HG03135 (cell line): ENCODE results near the gene RMI2.

ENCODE experiments used
- ATAC-seq: cut with Tn5 transposase; IDR thresholded peaks from one replicate; pipeline ENCODE4 v1.9.1; 2021; ENCODE audit warnings: mild to moderate bottlenecking, moderate library complexity; ENCODE audit not compliant: unreplicated experiment

Gene RMI2

GRCh38 chr16:11309895-11310633 is 35.2 kb upstream of the RMI2 start:
- ATAC-seq, result peak; percentile 51

GRCh38 chr16:11310634-11310977 is 34.7 kb upstream of the RMI2 start:
- ATAC-seq, result no peak

- peak; percentile 42 for ATAC-seq
These were observed 34.2 kb upstream of the RMI2 start for GRCh38 chr16:11310997-11311561.

DNA sequence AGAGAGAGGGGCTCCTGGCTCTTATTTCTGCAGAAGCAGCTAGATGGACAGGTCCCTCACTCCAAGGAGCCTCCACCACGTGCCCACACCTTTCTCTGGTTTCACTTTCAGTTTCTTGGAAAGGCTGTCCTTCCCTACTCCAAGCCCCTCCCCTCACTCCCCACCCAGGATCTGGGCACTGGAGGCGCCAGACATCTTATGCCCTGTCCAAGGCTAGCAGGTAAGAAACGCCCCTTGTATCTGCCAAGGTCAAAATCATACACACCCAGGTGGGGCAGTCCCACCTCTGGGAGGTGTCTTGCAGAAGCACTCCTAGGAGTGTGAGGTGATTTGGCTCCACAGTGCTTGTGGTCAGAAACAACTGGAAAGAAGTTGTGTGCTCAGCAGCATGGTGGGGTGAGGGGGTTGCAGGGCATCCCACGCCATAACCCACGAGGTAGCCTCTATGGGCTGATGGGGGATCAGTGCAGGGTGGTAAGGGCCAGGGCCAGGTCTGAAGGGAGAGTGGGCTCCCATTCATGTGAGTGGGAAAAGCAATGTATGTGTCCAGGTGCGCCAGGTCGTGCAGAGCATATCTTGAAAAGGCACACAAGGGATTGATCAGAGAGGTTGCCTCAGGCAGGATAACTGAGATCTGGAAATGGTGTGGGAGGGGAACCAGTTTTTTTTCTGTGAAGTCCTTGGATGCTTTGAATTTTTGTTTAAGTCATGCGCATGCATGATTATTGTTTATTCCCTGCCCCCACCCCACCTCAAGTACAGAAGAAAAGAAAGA is 32.4 kb upstream of the RMI2 start:
- no peak for ATAC-seq

- ATAC-seq, result no peak
These were observed 31.6 kb upstream of the RMI2 start for GRCh38 chr16:11313493-11314308.

GRCh38 chr16:11314309-11314894 is 30.9 kb upstream of the RMI2 start:
- no peak for ATAC-seq

- no peak for ATAC-seq
These were observed 29.7 kb upstream of the RMI2 start for GRCh38 chr16:11315510-11315909.

DNA sequence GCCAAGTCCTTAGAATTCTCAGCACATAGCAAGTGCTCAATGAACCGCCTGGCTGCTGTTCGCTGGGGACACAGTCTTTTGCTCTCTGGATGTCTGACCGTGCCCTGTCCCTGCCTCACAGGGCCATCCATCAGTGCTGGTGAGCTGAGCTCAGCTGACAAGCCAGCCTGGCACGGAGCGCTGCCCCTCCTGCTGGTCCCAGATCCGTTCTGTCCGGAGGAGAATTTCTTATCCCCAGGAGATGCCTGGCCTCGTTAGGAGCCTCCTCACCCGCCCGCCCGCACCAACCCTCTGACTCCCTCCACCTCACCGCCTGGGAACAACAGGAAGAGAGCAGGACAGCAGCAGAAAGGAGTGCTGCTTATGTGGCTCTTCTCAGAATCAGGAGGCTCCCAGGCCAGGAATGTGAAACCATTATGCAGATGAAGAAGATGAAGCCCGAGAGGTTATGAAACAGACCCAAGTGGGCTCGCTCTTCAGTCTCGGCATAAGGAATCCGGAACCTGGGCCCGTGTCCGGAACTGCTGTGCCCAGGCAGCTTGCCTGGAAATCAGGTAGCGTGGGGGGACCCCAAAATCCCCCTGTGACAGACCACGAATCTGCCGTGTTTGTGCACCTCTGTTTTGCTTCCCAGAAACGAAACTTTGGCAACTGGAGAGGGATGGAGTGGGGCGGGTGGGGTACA is 28.8 kb upstream of the RMI2 start:
- no peak for ATAC-seq

DNA sequence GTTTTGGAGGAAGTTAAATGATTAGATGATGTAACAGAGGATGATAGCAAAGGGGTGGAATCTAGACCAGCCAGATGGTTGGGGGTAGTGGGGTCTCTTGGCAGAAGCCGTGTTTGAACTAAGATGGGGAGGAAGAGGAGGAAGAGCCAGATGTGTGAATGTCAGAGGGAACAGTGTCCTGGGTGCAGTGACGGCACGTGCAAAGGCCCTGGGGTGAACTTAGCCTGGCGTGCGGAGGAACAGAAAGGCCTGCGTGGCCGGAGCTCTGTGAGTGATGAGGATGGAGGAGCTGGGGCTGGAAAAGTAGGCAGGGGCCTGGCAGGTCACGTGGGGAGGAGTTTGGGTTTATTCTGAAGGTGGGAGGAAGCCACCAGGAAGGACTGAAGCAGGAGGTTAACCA is 26.4 kb upstream of the RMI2 start:
- ATAC-seq, result no peak

- ATAC-seq, result no peak
These were observed 25.6 kb upstream of the RMI2 start for GRCh38 chr16:11319529-11320146.

- ATAC-seq, result no peak
These were observed 25.1 kb upstream of the RMI2 start for GRCh38 chr16:11320170-11320569.

DNA sequence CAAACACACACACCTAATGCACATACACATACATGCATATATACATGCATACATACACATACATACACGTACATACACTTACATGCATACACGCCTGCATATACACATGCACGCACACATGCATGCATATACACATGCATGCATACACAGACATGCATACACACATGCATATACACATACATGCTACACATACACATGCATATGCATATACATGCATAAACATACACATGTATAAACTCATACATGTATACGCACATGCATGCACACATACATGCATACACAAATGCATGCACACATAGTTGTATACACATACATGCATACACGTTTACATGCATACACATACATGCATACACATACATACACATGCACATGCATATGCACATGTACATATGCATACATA is 23.6 kb upstream of the RMI2 start:
- no peak for ATAC-seq

- no peak for ATAC-seq
These were observed 22.4 kb upstream of the RMI2 start for GRCh38 chr16:11322823-11323222.

DNA sequence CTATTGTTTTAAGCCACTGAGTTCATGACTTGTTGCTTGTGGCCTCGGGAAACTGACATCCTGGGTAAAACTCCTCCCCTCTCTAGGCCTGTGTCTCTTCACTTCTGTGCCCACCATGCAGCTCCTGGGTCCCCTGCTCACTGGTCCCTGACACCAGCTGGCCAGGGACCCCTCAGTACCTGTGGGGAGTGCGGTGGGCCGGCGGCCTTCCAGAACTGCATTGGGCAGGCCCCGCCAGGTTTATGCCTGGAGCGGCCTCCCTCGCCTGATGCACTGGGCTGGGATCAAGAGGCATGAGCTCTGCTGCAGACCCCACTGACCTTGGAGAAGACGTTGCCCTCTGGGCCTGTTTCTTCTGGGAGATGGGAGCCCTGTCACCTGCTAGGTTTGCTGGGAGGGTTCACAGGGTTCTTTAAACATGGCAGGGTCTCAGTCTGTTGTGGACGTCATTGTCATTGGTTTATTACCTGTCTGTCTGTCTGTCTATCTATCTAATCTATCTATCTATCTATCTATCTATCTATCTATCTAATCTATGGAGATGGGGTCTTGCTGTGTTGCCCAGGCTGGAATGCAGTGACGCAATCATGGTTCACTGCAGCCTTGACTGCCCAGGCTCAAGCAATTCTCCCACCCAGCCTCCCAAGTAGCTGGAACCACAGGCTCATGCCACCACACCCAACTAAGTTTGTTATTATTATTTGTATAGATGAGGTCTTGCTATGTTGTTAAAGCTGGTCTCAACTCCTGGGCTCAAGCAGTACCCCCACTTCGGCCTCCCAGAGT is 21.5 kb upstream of the RMI2 start:
- no peak for ATAC-seq

GRCh38 chr16:11325404-11326083 is 19.7 kb upstream of the RMI2 start:
- ATAC-seq, result no peak

- no peak for ATAC-seq
These were observed 19.0 kb upstream of the RMI2 start for GRCh38 chr16:11326084-11326736.

GRCh38 chr16:11326737-11327276 is 18.5 kb upstream of the RMI2 start:
- no peak for ATAC-seq
